GM21528 (cell line): ENCODE results near the gene ST8SIA1.

Experiments
- ATAC-seq: cut with Tn5 transposase; IDR thresholded peaks from one replicate; pipeline ENCODE4 v1.9.1; 2021; ENCODE audit warnings: mild to moderate bottlenecking, moderate library complexity; ENCODE audit not compliant: unreplicated experiment, low FRiP score

The ST8SIA1 gene

GRCh38 chr12:22248571-22249115 is 85.9 kb downstream of the ST8SIA1 start:
- ATAC-seq = no peak

- ATAC-seq = no peak
These were observed 86.4 kb downstream of the ST8SIA1 start for GRCh38 chr12:22248121-22248520.

GRCh38 chr12:22246217-22246846 is 88.2 kb downstream of the ST8SIA1 start:
- ATAC-seq = no peak

- no peak for ATAC-seq
These were observed 91.8 kb downstream of the ST8SIA1 start for GRCh38 chr12:22242726-22243125.

GRCh38 chr12:22238211-22238610 is 96.3 kb downstream of the ST8SIA1 start:
- ATAC-seq = no peak

- ATAC-seq = no peak
These were observed 99.9 kb downstream of the ST8SIA1 start for GRCh38 chr12:22234561-22234960.

- no peak for ATAC-seq
These were observed 102.7 kb downstream of the ST8SIA1 start for GRCh38 chr12:22231836-22232235.

- no peak for ATAC-seq
These were observed 103.4 kb downstream of the ST8SIA1 start for GRCh38 chr12:22231078-22231477.

- ATAC-seq = no peak
These were observed 104.2 kb downstream of the ST8SIA1 start for GRCh38 chr12:22230280-22230794.

GRCh38 chr12:22229652-22230279 is 104.7 kb downstream of the ST8SIA1 start:
- ATAC-seq = no peak

- ATAC-seq = no peak
These were observed 106.3 kb downstream of the ST8SIA1 start for GRCh38 chr12:22228022-22228875.

GRCh38 chr12:22223356-22223755 is 111.2 kb downstream of the ST8SIA1 start:
- no peak for ATAC-seq

- ATAC-seq = no peak
These were observed 117.0 kb downstream of the ST8SIA1 start for GRCh38 chr12:22217556-22217955.

- ATAC-seq = no peak
These were observed 118.8 kb downstream of the ST8SIA1 start for GRCh38 chr12:22215467-22216253.

GRCh38 chr12:22211128-22211527 is 123.4 kb downstream of the ST8SIA1 start:
- ATAC-seq = no peak

- no peak for ATAC-seq
These were observed 125.1 kb downstream of the ST8SIA1 start for GRCh38 chr12:22209422-22209821.

GRCh38 chr12:22206111-22206728 is 128.3 kb downstream of the ST8SIA1 start:
- no peak for ATAC-seq

GRCh38 chr12:22204391-22204790 is 130.1 kb downstream of the ST8SIA1 start:
- ATAC-seq = no peak

GRCh38 chr12:22202847-22203246 is 131.7 kb downstream of the ST8SIA1 start:
- ATAC-seq = no peak

- ATAC-seq = no peak
These were observed 133.4 kb downstream of the ST8SIA1 start for GRCh38 chr12:22201101-22201500.
